Measurements from ENCODE around the gene DR1.

Gene DR1

GRCh38 chr1:93345633-93346420, at the start of gene DR1:
Gene DR1, plus strand, starts transcription at chr1:93345907. Its CDS starts 739 bp downstream, at chr1:93346646.
- H3K4me3 ChIP-seq (ENCODE audit: low read length) = peak within 1 kb of the TSS; percentile 88
- no peak for TF ChIP-seq ZNF274 (IDR thresholded peaks at IDR 0.05; ENCODE audit: low read depth, low read length)

DNA sequence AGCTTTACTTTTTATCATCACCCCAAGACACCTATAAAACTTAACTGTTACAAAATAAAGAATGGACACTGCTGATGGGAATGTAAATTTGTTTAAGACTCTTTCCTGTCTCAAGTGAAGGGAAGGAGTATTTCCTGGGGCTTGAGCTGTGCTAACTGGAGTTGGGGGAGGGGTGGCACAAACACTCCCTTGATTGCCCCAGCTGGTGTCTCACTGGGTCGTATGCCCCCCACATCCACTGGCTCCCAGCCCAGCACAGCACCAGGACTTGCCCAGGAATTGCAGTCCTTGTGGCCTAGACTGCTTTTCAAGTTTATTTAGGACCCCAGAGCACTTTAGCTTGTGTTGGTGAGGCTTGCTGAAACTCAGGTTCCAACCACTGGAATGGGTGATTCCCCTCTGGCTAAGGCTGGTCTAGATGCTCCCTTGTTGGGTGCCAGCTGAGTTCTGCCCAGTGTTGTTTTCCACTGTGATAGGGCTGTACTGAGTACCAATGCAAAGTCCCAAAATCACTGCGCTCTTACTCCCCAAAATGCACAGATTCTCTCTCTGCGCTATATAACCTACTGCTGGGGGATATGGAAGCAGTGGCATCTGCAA, 49.1 kb upstream of the DR1 start:
- no peak overlapping the region for H3K4me3 ChIP-seq (ENCODE audit: low read length)
- no peak for TF ChIP-seq ZNF274 (IDR thresholded peaks at IDR 0.05; ENCODE audit: low read depth, low read length)

GRCh38 chr1:93301131-93301530, 44.6 kb upstream of the DR1 start:
- TF ChIP-seq ZNF274 (IDR thresholded peaks at IDR 0.05; ENCODE audit: low read depth, low read length) = no peak
- H3K4me3 ChIP-seq (ENCODE audit: low read length) = no peak overlapping the region

DNA sequence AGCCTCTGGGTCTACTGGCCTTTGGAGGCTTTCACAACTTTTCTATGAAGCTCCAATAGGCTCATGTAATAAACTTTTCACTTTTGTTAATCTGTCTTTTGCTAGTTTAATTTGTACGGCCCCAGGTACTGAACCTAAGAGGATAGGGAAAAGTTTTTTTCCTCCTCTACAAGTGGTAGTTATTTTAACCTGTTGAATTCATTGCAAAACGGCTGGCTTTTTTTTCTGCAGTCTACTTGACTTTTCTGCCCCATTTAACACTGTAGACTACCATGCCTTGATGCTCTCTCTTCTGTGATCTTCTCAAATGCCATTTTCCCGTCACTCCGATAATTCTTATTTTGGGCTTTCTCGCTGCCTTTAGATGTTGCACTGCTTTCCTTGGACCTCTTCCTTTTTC, 43.6 kb upstream of the DR1 start:
- H3K4me3 ChIP-seq (ENCODE audit: low read length) = no peak overlapping the region
- TF ChIP-seq ZNF274 (IDR thresholded peaks at IDR 0.05; ENCODE audit: low read depth, low read length) = no peak

DNA sequence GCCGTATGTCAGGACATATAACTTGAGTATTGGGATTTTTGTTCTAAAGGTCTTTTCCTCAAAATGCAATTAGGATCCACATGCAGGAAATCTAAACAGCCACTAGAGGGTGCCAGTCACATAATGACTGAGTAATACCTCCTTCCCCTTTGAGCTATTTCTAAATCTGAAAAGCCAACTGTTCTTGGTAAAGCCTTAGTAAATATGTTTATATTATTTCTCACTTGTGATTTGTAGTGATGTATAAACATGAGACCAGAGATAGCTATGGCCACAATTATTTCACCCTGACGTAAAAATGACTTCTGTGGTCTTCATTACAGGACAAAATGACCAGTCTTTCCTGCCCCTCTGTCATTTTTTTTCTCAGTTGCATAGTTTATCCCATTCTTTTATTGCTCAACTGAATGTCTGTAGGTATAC, 41.0 kb upstream of the DR1 start:
- no peak overlapping the region for H3K4me3 ChIP-seq (ENCODE audit: low read length)
- no peak for TF ChIP-seq ZNF274 (IDR thresholded peaks at IDR 0.05; ENCODE audit: low read depth, low read length)

DNA sequence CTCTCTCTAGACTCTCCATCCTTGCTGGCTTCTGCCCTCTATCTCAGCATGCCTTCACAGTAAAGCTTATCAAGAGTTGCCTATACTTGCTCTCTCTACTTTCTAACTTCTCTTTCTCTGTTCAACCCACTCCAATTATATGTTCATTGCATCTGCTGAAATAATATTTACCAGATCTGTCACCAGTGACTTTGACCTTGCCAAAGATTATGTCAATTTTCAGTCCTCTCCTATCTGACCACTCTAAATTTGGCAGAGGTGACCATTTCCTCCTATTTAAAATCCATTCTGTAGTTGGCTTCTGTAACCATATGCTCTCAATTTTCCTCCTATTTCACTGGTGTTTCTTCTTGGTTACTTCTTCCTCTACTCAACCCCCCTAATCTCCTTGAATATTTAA, 38.8 kb upstream of the DR1 start:
- TF ChIP-seq ZNF274 (IDR thresholded peaks at IDR 0.05; ENCODE audit: low read depth, low read length) = no peak
- H3K4me3 ChIP-seq (ENCODE audit: low read length) = no peak overlapping the region

- no peak overlapping the region for H3K4me3 ChIP-seq (ENCODE audit: low read length)
- no peak for TF ChIP-seq ZNF274 (IDR thresholded peaks at IDR 0.05; ENCODE audit: low read depth, low read length)
Observed at GRCh38 chr1:93313026-93313425, 32.7 kb upstream of the DR1 start.

GRCh38 chr1:93317207-93317606, 28.5 kb upstream of the DR1 start:
- no peak overlapping the region for H3K4me3 ChIP-seq (ENCODE audit: low read length)
- no peak for TF ChIP-seq ZNF274 (IDR thresholded peaks at IDR 0.05; ENCODE audit: low read depth, low read length)

DNA sequence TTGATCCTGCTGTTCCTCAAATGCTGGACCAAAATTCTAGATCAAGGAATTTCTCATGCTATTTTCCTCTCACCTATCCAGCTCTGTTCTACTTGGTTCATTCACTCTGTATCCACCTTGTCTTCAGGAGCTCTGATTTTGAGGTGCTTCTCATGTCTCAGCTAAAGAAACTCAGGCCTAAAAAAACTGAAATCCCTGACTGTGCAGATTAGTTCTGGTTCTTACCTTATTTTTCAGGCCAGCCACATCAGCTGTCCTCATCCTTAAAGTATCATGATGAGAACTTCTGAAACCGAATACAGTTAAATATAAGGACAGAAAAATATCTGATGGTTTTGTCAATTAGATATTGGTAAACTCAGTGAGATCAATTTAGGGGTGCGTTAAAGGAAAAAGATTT, 27.8 kb upstream of the DR1 start:
- no peak for TF ChIP-seq ZNF274 (IDR thresholded peaks at IDR 0.05; ENCODE audit: low read depth, low read length)
- H3K4me3 ChIP-seq (ENCODE audit: low read length) = no peak overlapping the region

DNA sequence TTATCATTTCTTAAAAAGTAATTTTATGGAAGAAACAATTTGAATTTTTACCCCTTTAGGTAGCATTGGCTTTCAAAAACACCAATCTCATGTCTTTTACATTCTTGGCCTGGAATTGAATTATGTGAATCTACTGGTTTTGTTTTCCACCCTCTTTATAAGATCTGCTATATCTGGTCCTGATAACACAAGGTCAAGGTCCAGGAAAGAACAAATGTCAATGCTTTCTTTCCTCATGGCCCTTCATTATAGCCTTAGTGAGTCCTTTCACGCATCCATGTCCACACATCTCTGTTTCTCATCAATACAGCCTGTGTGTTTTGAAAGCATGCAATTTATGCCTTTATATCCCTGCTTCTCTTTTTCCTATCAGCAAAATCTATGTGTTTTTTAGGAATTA, 24.0 kb upstream of the DR1 start:
- H3K4me3 ChIP-seq (ENCODE audit: low read length) = no peak overlapping the region
- TF ChIP-seq ZNF274 (IDR thresholded peaks at IDR 0.05; ENCODE audit: low read depth, low read length) = no peak

DNA sequence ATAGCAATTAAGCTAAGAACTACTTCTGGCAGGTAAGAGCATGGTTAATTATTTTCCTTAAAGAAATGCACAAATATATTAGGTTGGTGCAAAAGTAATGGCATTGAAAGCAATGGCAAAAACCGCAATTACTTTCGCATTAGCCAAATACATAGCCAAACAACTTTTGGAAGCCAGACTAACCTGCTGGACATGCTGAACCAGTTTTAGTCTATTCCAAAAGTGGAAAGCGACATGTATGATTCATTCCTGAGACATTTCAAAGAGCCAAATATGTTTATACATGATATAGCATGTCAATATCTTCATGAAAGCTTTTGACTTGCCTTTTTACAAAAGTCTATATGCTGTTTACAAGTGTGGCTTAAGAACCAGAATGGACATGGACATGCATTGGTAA, 23.4 kb upstream of the DR1 start:
- no peak for TF ChIP-seq ZNF274 (IDR thresholded peaks at IDR 0.05; ENCODE audit: low read depth, low read length)
- H3K4me3 ChIP-seq (ENCODE audit: low read length) = no peak overlapping the region

DNA sequence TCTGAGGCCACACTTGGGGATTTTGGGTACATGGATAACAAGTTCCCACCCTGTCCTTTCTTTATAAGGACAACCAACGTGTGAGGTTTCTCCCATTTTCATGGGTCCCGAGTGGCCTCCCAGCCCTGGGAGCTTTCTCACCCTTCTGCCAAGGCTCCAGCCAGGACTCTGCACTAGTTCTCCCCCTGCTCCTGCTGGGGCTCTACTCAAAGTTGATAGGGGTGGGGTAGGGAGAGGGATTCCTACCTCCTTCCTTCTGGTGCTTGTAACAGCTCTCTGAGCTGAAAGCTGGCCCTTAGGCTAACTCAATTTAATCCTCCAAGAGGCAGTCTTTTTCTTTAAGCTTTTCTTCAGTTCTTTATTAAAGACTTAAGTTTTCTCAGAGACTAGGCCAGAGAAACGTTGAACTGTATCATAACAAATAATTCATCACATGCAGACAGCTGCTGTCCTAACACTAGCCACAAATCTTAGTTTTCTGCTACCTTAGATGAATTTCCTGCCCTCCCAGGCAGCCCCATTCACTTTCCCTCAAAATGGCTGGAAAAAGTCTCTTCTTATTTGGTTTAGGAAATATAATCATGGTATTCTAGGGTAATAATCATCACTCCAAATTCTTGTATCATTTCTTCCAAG, 22.4 kb upstream of the DR1 start:
- H3K4me3 ChIP-seq (ENCODE audit: low read length) = no peak overlapping the region
- no peak for TF ChIP-seq ZNF274 (IDR thresholded peaks at IDR 0.05; ENCODE audit: low read depth, low read length)

GRCh38 chr1:93324486-93325464, 20.9 kb upstream of the DR1 start:
- no peak for TF ChIP-seq ZNF274 (IDR thresholded peaks at IDR 0.05; ENCODE audit: low read depth, low read length)
- H3K4me3 ChIP-seq (ENCODE audit: low read length) = no peak overlapping the region
